Neural cell (in vitro differentiated cells): ENCODE data around the gene GPSM3. TPM values are rescaled to one million over a fixed set of nuclear protein-coding genes. Genes with fewer than 3 reads are reported as not detected.

Source experiments
- H2AFZ ChIP-seq: fragments of 200-600, 300-800 bp; sonication (generic), shearing (Covaris generic); 2 replicates; pipeline ENCODE4 v1.6.0; 2014; ENCODE audit warnings: low read depth, mild to moderate bottlenecking, antibody characterized with exemption, low read length, moderate library complexity
- H3F3A ChIP-seq: fragments of 200-600 bp; shearing (Covaris generic); 2 replicates; pipeline ENCODE4 v1.6.1; 2016; ENCODE audit warnings: mild to moderate bottlenecking, moderate library complexity, mixed read lengths, antibody characterized with exemption, low read length; ENCODE audit not compliant: insufficient read depth, poor library complexity, severe bottlenecking
- H3K27ac ChIP-seq: fragments of 200-600, 300-800 bp; sonication (generic), shearing (Covaris generic); 2 replicates; pipeline ENCODE4 v1.5.1; 2014; ENCODE audit warnings: mild to moderate bottlenecking, low read length, moderate library complexity
- H3K27me3 ChIP-seq: fragments of 300-800, 200-600 bp; sonication (generic), shearing (Covaris generic); 2 replicates; pipeline ENCODE4 v1.6.0; 2014; ENCODE audit warnings: mild to moderate bottlenecking, low read depth, low read length, moderate library complexity; ENCODE audit not compliant: insufficient read depth
- H3K36me3 ChIP-seq: fragments of 300-800, 200-600 bp; sonication (generic), shearing (Covaris generic); 2 replicates; pipeline ENCODE4 v1.5.1; 2014; ENCODE audit warnings: mild to moderate bottlenecking, antibody characterized with exemption, low read length, moderate library complexity; ENCODE audit not compliant: insufficient read depth
- H3K4me2 ChIP-seq: fragments of 300-800, 200-600 bp; sonication (generic), shearing (Covaris generic); 2 replicates; pipeline ENCODE4 v1.6.0; 2014; ENCODE audit warnings: mild to moderate bottlenecking, low read length
- H3K4me3 ChIP-seq: fragments of 300-800, 200-600 bp; sonication (generic), shearing (Covaris generic); 2 replicates; pipeline ENCODE4 v1.5.1; 2014; ENCODE audit warnings: mild to moderate bottlenecking, low read length, moderate library complexity
- H3K79me2 ChIP-seq: fragments of 200-600 bp; shearing (Covaris generic); replicated peaks from 2 replicates; pipeline ENCODE4 v1.6.0; 2014; ENCODE audit warnings: mild to moderate bottlenecking, low read length, moderate library complexity; ENCODE audit not compliant: insufficient read depth
- H3K9ac ChIP-seq: fragments of 300-800, 200-600 bp; sonication (generic), shearing (Covaris generic); 2 replicates; pipeline ENCODE4 v1.6.1; 2016; ENCODE audit warnings: mild to moderate bottlenecking, low read length, mixed read lengths
- H3K9me2 ChIP-seq: fragments of 200-600 bp; shearing (Covaris generic); 2 replicates; pipeline ENCODE4 v1.6.1; 2016; ENCODE audit warnings: mild to moderate bottlenecking, low read length, mixed read lengths; ENCODE audit not compliant: insufficient read depth
- H3K9me3 ChIP-seq: fragments of 200-600, 300-800 bp; sonication (generic), shearing (Covaris generic); 2 replicates; pipeline ENCODE4 v1.6.1; 2016; ENCODE audit warnings: mild to moderate bottlenecking, mixed run types, low read length, moderate library complexity, mixed read lengths
- H4K20me1 ChIP-seq: fragments of 200-600 bp; shearing (Covaris generic); 2 replicates; pipeline ENCODE4 v1.6.1; 2016; ENCODE audit warnings: mild to moderate bottlenecking, mixed run types; ENCODE audit not compliant: insufficient read depth
- CTCF ChIP-seq: fragments of 450-650 bp; IDR thresholded peaks from 2 replicates; pipeline ENCODE4 v1.5.1; 2014; ENCODE audit warnings: antibody characterized with exemption, mild to moderate bottlenecking, moderate library complexity; ENCODE audit not compliant: poor library complexity, severe bottlenecking
- EP300 ChIP-seq: fragments of 450-650 bp; conservative IDR thresholded peaks from 2 replicates; pipeline ENCODE4 v1.6.1; 2014; ENCODE audit warnings: antibody characterized with exemption, mild to moderate bottlenecking, moderate library complexity; ENCODE audit not compliant: poor library complexity, severe bottlenecking
- EZH2 ChIP-seq: fragments of 200-600, 300-800 bp; shearing (Covaris generic), sonication (generic); IDR thresholded peaks from 2 replicates; pipeline ENCODE4 v1.6.1; 2014; ENCODE audit warnings: antibody characterized with exemption, low read length, borderline replicate concordance, mild to moderate bottlenecking; ENCODE audit not compliant: insufficient read depth, poor library complexity, severe bottlenecking
- MXI1 ChIP-seq: fragments of 450-650 bp; conservative IDR thresholded peaks from 2 replicates; pipeline ENCODE4 v1.6.1; 2014; ENCODE audit warnings: antibody characterized with exemption, mild to moderate bottlenecking; ENCODE audit not compliant: poor library complexity, severe bottlenecking
- POLR2AphosphoS5 ChIP-seq: IDR thresholded peaks from 2 replicates; pipeline ENCODE4 v1.6.1; 2012
- RAD21 ChIP-seq: fragments of 450-650 bp; conservative IDR thresholded peaks from 2 replicates; pipeline ENCODE4 v1.6.1; 2014; ENCODE audit warnings: antibody characterized with exemption, mild to moderate bottlenecking, moderate library complexity
- SMC3 ChIP-seq: fragments of 450-650 bp; conservative IDR thresholded peaks from 2 replicates; pipeline ENCODE4 v1.6.1; 2014; ENCODE audit warnings: antibody characterized with exemption, mild to moderate bottlenecking, moderate library complexity; ENCODE audit not compliant: poor library complexity
- TAF1 ChIP-seq: IDR thresholded peaks from 2 replicates; pipeline ENCODE4 v1.6.1; 2012; ENCODE audit warnings: low read depth
- polyA plus RNA-seq: library from polyadenylated mRNA; depleted of rRNA; stranded (reverse); fragments of >200 nt; gene quantifications from 2 replicates; pipeline ENCODE4 v1.2.3, GENCODE V29; 2014
- TF ChIP-seq, protein P1 (sequence below): IDR thresholded peaks from 2 replicates; pipeline ENCODE4 v1.6.1; 2012; ENCODE audit warnings: borderline replicate concordance

GPSM3 gene
- polyA plus RNA-seq, 1 donor from 2014 or later, result 1.2 TPM

DNA sequence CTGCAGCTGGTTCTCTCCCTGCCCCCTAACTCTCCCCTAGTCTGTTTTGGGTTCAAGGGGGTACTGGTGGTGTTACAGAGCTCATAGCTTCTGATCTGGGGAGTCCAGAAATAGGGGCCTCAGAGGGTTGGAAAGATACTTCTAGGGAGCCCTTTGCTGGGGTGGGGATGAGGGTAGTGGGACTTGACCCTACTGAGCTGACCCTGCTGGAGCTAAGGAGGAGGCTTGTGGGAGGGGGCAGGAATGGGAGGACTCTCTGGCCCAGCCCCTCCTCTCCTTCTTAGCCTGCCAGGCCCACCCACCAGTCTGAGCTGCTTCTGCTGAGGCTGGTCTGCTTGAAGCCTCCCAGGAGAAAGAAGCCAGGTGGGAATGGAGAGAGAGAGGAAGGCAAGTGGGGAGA lies 28.1 kb downstream of the GPSM3 start, which contains the start of gene EGFL8:
TSS of gene EGFL8 (plus strand) at position 301 of the 400 bp plus-strand sequence. CDS start 1,571 bp downstream, outside the sequence.
- no peaks in the 10 kb centered on the region for H3K79me2 ChIP-seq
- H3K4me2 ChIP-seq, result no peak within 1 kb of the TSS
- H3K9me2 ChIP-seq, result no peaks in the 10 kb centered on the region
- no peaks in the 10 kb centered on the region for H3K36me3 ChIP-seq
- no peak within 1 kb of the TSS for H2AFZ ChIP-seq
- no peak within 1 kb of the TSS for H3K4me3 ChIP-seq
- H3K27me3 ChIP-seq, result no peaks in the 10 kb centered on the region
- no peak within 1 kb of the TSS for H3K27ac ChIP-seq
- H3K9me3 ChIP-seq, result no peaks in the 10 kb centered on the region
- no peaks in the 10 kb centered on the region for H4K20me1 ChIP-seq
- H3F3A ChIP-seq, result no peaks in the 10 kb centered on the region
- TF ChIP-seq POLR2AphosphoS5, result no peak
- H3K9ac ChIP-seq, result no peak within 1 kb of the TSS

DNA sequence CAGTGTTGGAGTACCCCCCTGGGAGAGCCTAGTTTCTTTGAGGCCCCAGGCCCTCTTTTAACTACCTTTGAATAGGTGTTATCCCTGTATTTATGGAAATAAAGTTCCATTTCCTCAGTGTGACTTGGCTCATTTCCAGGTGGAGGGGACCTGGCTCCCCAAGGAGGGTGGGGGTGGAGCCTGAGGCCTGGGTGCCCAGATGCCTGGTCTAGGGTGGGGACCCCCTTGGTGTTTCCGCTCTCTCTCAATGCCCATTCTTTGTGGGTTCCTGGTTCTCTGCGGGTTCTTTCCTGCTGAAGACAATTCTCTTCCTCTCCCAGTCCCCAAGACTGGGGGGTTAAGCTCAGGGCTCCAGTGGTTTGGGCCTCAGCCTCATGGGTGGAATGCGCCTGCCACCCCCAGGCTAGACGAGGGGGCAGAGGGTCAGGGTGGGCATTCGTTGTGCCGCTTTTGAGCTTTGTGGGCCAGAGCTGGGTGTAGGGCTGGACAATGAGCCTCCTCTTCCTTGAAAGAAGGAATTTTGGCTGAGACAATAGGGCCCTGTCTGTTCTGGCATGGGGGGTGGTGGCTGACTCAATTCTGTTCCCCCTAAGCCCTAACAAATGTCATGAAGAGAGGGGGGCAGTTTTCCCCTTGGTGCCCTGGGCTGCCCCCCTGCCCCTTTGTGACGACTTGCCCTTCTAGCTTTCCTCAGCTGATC lies 28.7 kb downstream of the GPSM3 start:
- Histone ChIP-seq H3F3A (no peaks in the 10 kb centered on the region), H3K4me2 (no peak overlapping the region), H2AFZ (no peak overlapping the region), H4K20me1 (no peaks in the 10 kb centered on the region), H3K9ac (no peak overlapping the region), H3K79me2 (no peaks in the 10 kb centered on the region), H3K9me2 (no peaks in the 10 kb centered on the region), H3K4me3 (no peak overlapping the region), H3K9me3 (no peaks in the 10 kb centered on the region), H3K27me3 (no peaks in the 10 kb centered on the region), H3K36me3 (no peaks in the 10 kb centered on the region), H3K27ac (no peak overlapping the region)
- TF ChIP-seq EZH2 (no peak), SMC3 (no peak), POLR2AphosphoS5 (peak; percentile 10)

- H3K27ac ChIP-seq, result no peak overlapping the region
- no peaks in the 10 kb centered on the region for H4K20me1 ChIP-seq
- no peaks in the 10 kb centered on the region for H3K36me3 ChIP-seq
- no peaks in the 10 kb centered on the region for H3F3A ChIP-seq
- no peak overlapping the region for H3K4me3 ChIP-seq
- no peak for TF ChIP-seq POLR2AphosphoS5
- no peak for TF ChIP-seq EZH2
- TF ChIP-seq EP300, result no peak
- no peak for TF ChIP-seq MXI1
- TF ChIP-seq, protein P1, sequence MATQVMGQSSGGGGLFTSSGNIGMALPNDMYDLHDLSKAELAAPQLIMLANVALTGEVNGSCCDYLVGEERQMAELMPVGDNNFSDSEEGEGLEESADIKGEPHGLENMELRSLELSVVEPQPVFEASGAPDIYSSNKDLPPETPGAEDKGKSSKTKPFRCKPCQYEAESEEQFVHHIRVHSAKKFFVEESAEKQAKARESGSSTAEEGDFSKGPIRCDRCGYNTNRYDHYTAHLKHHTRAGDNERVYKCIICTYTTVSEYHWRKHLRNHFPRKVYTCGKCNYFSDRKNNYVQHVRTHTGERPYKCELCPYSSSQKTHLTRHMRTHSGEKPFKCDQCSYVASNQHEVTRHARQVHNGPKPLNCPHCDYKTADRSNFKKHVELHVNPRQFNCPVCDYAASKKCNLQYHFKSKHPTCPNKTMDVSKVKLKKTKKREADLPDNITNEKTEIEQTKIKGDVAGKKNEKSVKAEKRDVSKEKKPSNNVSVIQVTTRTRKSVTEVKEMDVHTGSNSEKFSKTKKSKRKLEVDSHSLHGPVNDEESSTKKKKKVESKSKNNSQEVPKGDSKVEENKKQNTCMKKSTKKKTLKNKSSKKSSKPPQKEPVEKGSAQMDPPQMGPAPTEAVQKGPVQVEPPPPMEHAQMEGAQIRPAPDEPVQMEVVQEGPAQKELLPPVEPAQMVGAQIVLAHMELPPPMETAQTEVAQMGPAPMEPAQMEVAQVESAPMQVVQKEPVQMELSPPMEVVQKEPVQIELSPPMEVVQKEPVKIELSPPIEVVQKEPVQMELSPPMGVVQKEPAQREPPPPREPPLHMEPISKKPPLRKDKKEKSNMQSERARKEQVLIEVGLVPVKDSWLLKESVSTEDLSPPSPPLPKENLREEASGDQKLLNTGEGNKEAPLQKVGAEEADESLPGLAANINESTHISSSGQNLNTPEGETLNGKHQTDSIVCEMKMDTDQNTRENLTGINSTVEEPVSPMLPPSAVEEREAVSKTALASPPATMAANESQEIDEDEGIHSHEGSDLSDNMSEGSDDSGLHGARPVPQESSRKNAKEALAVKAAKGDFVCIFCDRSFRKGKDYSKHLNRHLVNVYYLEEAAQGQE, result no peak
- TF ChIP-seq CTCF, result no peak
- TF ChIP-seq TAF1, result no peak
- no peak for TF ChIP-seq SMC3
- TF ChIP-seq RAD21, result no peak
- H3K79me2 ChIP-seq, result peaks cover 9% of the 10 kb centered on the region
- H3K9me3 ChIP-seq, result no peaks in the 10 kb centered on the region
- H3K4me2 ChIP-seq, result no peak overlapping the region
- H2AFZ ChIP-seq, result no peak overlapping the region
- no peaks in the 10 kb centered on the region for H3K27me3 ChIP-seq
- H3K9me2 ChIP-seq, result no peaks in the 10 kb centered on the region
- H3K9ac ChIP-seq, result no peak overlapping the region
Observed at GRCh38 chr6:32158052-32158451, 34.4 kb downstream of the GPSM3 start.
